ENCODE data around the gene TRIM45. TPM values are rescaled to one million over a fixed set of nuclear protein-coding genes. Genes with fewer than 3 reads are reported as not detected.

The TRIM45 gene, protein sequence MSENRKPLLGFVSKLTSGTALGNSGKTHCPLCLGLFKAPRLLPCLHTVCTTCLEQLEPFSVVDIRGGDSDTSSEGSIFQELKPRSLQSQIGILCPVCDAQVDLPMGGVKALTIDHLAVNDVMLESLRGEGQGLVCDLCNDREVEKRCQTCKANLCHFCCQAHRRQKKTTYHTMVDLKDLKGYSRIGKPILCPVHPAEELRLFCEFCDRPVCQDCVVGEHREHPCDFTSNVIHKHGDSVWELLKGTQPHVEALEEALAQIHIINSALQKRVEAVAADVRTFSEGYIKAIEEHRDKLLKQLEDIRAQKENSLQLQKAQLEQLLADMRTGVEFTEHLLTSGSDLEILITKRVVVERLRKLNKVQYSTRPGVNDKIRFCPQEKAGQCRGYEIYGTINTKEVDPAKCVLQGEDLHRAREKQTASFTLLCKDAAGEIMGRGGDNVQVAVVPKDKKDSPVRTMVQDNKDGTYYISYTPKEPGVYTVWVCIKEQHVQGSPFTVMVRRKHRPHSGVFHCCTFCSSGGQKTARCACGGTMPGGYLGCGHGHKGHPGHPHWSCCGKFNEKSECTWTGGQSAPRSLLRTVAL
- 1.5 and 1.9 TPM in 2 replicates for total RNA-seq (2016; rRNA removed; fragmentation: Illumina TruSeq; extraction: Trizol)
- 0.35 and 1.0 TPM in 2 replicates for total RNA-seq (2016; cell fraction: cytosol; rRNA removed; fragmentation: Illumina TruSeq; extraction: Trizol; ENCODE audit: low read depth)
- 1.7 and 2.3 TPM in 2 replicates for total RNA-seq (2016; cell fraction: insoluble cytoplasmic fraction; rRNA removed; fragmentation: Illumina TruSeq; extraction: Trizol)
- 1.1 TPM in 2 replicates for total RNA-seq (2016; cell fraction: membrane; rRNA removed; fragmentation: Illumina TruSeq; extraction: Trizol)
- total RNA-seq (2016; cell fraction: nucleus; rRNA removed; fragmentation: Illumina TruSeq; extraction: Trizol), result 2.7 and 3.3 TPM in 2 replicates
- polyA plus RNA-seq (2011; rRNA removed), result 2.3 and 2.8 TPM in 2 replicates
- 1.1 and 1.2 TPM in 2 replicates for polyA plus RNA-seq (2011; cell fraction: cytosol; rRNA removed)
- polyA plus RNA-seq (2011; cell fraction: nucleus; rRNA removed), result 6.0 TPM in 2 replicates
- 1.0 and 1.7 TPM in 2 replicates for polyA plus RNA-seq (2012)
- polyA plus RNA-seq (2016; cell fraction: cytosol; fragmentation: Illumina TruSeq; extraction: Trizol; ENCODE audit: low read depth), result 0.08 and 0.17 TPM in 2 replicates
- polyA plus RNA-seq (2016; cell fraction: insoluble cytoplasmic fraction; fragmentation: Illumina TruSeq; extraction: Trizol; ENCODE audit: low read depth), result 1.0 and 1.4 TPM in 2 replicates
- polyA plus RNA-seq (2016; cell fraction: membrane; fragmentation: Illumina TruSeq; extraction: Trizol; ENCODE audit: low read depth), result 0.38 and 0.47 TPM in 2 replicates
- 9.8 and 10.9 TPM in 2 replicates for polyA plus RNA-seq (2016; cell fraction: nucleus; fragmentation: Illumina TruSeq; extraction: Trizol; ENCODE audit: insufficient read depth, low read depth)
- polyA minus RNA-seq (2011; rRNA and poly(A)+ RNA removed; ENCODE audit: low replicate concordance), result 0.48 and 6.0 TPM in 2 replicates
- polyA minus RNA-seq (2011; cell fraction: cytosol; rRNA and poly(A)+ RNA removed), result 0.30 and 0.44 TPM in 2 replicates
- 1.0 and 1.4 TPM in 2 replicates for polyA minus RNA-seq (2011; cell fraction: nucleus; rRNA and poly(A)+ RNA removed)
- percentile 37 among the genes with signal in this experiment for Bru-seq, nascent RNA
- BruChase-seq, experiment 1, labeled RNA remaining after a 6-hour chase, result percentile 26 among the genes with signal in this experiment
- BruChase-seq, experiment 2, labeled RNA remaining after a 2-hour chase, result percentile 36 among the genes with signal in this experiment
- long read RNA-seq, experiment 1, partial matches to known transcripts, result 0 of 2 reads
- long read RNA-seq, experiment 1, other reads (novel, unspliced or antisense), result 2 of 2 reads
- long read RNA-seq, experiment 2, result 0 reads

DNA sequence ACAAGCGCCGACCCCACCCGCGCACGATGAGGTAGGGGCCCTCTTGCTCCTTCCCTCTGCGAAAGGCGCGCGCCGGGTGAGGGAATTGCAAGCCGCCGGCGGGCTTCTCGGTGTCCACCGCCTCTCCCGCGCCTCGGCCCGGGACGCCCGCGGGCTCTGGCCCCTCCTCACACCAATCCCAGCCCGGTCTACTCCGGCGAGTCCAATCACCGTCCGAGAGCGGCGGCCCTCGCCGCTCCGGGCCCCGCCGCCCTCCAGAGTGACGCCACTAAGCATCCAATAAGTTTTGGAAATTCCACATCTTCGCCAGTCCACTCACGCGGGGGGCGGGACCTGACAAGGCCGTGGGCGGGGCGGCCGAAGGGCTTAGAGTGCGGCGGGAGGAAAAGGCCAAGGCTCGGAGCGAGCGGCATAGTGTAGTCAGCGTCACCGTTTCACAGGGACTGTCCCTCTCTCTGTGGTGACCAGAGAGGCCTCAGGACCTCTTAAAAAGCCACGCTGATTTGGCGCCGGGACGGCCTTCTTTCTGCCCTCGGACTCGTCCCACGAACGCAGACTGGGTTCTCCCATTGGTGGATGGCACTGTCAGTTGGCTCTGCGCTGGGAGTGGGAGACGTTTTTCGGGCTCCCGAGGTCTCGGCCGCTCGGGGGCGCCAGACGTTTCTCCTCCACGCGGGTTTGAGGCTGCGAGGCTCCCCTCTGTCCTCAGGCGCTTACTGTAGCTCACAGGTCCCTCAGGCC is at the start of gene TRIM45:
TSS of gene TRIM45 (minus strand) at position 161 of the 741 bp plus-strand sequence. CDS start 548 bp downstream, outside the sequence.
- peak within 1 kb of the TSS; percentile 47 to 77 (median 71) for H3K4me3 ChIP-seq (replicated peaks in 1 of 3; ENCODE audit: insufficient read depth in 1 of 3, low read depth in 2 of 3, low read length in 3 of 3)
- DNase-seq (ENCODE audit: low spot score) (peak; percentile 89), FAIRE-seq (peak; percentile 21), ATAC-seq (peak; percentile 99)
- peak within 1 kb of the TSS; percentile 20 for H2AFZ ChIP-seq (ENCODE audit: low read length)
- H3K4me2 ChIP-seq (ENCODE audit: low read depth, low read length), result peak within 1 kb of the TSS; percentile 92
- CTCF ChIA-PET (ENCODE audit: low intra/inter-chr PET ratio, low total read pairs), result no interaction called here
- H3K9ac ChIP-seq (ENCODE audit: insufficient read depth, low read depth, low read length), result peak within 1 kb of the TSS; percentile 58
- POLR2A ChIA-PET, result no interaction called here
- H3K4me1 ChIP-seq (ENCODE audit: insufficient read depth, low read length), result peaks cover 19% of the 10 kb centered on the region
- 0% methylated on average over 14 of the region's 71 CpGs for WGBS (ENCODE audit: low lambda C conversion rate)
- in situ Hi-C loops (cut with HindIII; ENCODE audit: extremely low pct_ligation_motif_present, low pct_unique_long_range_greater_than_20kb) (no loop called here), intact Hi-C loops (cut with micrococcal nuclease; ENCODE audit: unreplicated experiment) (loop anchor here (2.0 to 10.0 kb wide), 3 partner anchors 51 to 243 kb away; partner anchors contain the start of gene MAN1A2)
- no peaks in the 10 kb centered on the region for H3K79me2 ChIP-seq (ENCODE audit: insufficient read depth, low read length)
- no peaks in the 10 kb centered on the region for H4K20me1 ChIP-seq (ENCODE audit: insufficient read depth, low read length)
- BruUV-seq (replicated peaks), result no TSS peak
- peak within 1 kb of the TSS; percentile 43 for H3K27ac ChIP-seq (ENCODE audit: extremely low read length, insufficient read depth, low read length)
- no peaks in the 10 kb centered on the region for H3K36me3 ChIP-seq (replicated peaks in 1 of 2; ENCODE audit: control insufficient read depth in 1 of 2, insufficient read depth in 2 of 2, low read length in 2 of 2)
- no peaks in the 10 kb centered on the region; a peak in 1 of 5 replicates for H3K27me3 ChIP-seq (ENCODE audit: control insufficient read depth in 1 of 2, insufficient read depth in 2 of 2, low read length in 2 of 2)
- no peaks in the 10 kb centered on the region for H3K9me3 ChIP-seq (ENCODE audit: low read length)
- TF ChIP-seq ZMYM4 (CRISPR knock-in tag; IDR thresholded peaks at IDR 0.05) (peak; percentile 80), STAG1 (CRISPR knock-in tag; IDR thresholded peaks at IDR 0.05) (peak; percentile 45; the same call in 1 of the 2 replicates), ZNF598 (CRISPR knock-in tag; IDR thresholded peaks at IDR 0.05; ENCODE audit: borderline replicate concordance) (peak; percentile 84; the same call in 1 of the 2 replicates), ETV6 (CRISPR knock-in tag; conservative IDR thresholded peaks at IDR 0.05) (no peak), ZNF646 (CRISPR knock-in tag; IDR thresholded peaks at IDR 0.05) (no peak), ZNF256 (CRISPR knock-in tag; conservative IDR thresholded peaks at IDR 0.05) (no peak), NFKB2 (CRISPR knock-in tag; IDR thresholded peaks at IDR 0.05; ENCODE audit: borderline replicate concordance) (peak; percentile 73; the same call in 1 of the 2 replicates)
- TF ChIP-seq, protein P1, sequence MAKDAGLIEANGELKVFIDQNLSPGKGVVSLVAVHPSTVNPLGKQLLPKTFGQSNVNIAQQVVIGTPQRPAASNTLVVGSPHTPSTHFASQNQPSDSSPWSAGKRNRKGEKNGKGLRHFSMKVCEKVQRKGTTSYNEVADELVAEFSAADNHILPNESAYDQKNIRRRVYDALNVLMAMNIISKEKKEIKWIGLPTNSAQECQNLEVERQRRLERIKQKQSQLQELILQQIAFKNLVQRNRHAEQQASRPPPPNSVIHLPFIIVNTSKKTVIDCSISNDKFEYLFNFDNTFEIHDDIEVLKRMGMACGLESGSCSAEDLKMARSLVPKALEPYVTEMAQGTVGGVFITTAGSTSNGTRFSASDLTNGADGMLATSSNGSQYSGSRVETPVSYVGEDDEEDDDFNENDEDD (CRISPR knock-in tag; IDR thresholded peaks at IDR 0.05; ENCODE audit: borderline replicate concordance), result peak; percentile 51; the same call in 1 of the 2 replicates

Data from HepG2 (cell line).